SKM-1 (cell line): Measurements from ENCODE around the gene KRTAP10-7.
"Not testable (repeated sequence)": the region's sequence is repeated elsewhere in the genome, so short reads cannot be mapped to it uniquely, and the experiment has no call there.

Source experiments
- DNase-seq: peaks from one replicate; lab custom pipeline; 2025; ENCODE audit not compliant: unreplicated experiment; lab: John Stamatoyannopoulos, UW

The KRTAP10-7 gene

GRCh38 chr21:44571844-44572782 is 28.3 kb upstream of the KRTAP10-7 start:
- no peak for DNase-seq

- no peak for DNase-seq
These were observed 27.3 kb upstream of the KRTAP10-7 start for GRCh38 chr21:44572959-44573583.

- not testable (repeated sequence) for DNase-seq
These were observed 26.6 kb upstream of the KRTAP10-7 start, which contains the start of gene KRTAP10-4 for GRCh38 chr21:44573630-44574456. Gene KRTAP10-4 (plus strand): TSS chr21:44573729. CDS start chr21:44573759, 30 bp downstream.

GRCh38 chr21:44574457-44575306 is 25.7 kb upstream of the KRTAP10-7 start:
- no peak for DNase-seq

- DNase-seq, result no peak
These were observed 24.9 kb upstream of the KRTAP10-7 start for GRCh38 chr21:44575307-44576024.

DNA sequence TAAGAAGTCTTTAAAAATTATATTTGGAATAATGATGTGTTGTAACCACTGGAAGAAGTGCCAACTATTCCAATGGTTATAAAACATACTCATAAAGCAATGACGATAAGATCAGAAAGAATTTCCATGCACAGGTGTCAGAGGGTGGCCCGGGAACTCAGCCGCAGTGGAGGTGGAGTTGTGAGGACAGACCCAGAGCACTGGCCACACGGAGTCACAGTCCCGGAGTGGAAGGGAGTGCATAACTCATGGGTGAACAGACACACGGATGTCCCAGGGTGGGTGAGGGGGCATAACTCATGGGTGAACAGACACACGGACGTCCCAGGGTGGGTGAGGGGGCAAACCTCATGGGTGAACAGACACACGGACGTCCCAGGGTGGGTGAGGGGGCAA is 24.4 kb upstream of the KRTAP10-7 start:
- DNase-seq, result no peak

DNA sequence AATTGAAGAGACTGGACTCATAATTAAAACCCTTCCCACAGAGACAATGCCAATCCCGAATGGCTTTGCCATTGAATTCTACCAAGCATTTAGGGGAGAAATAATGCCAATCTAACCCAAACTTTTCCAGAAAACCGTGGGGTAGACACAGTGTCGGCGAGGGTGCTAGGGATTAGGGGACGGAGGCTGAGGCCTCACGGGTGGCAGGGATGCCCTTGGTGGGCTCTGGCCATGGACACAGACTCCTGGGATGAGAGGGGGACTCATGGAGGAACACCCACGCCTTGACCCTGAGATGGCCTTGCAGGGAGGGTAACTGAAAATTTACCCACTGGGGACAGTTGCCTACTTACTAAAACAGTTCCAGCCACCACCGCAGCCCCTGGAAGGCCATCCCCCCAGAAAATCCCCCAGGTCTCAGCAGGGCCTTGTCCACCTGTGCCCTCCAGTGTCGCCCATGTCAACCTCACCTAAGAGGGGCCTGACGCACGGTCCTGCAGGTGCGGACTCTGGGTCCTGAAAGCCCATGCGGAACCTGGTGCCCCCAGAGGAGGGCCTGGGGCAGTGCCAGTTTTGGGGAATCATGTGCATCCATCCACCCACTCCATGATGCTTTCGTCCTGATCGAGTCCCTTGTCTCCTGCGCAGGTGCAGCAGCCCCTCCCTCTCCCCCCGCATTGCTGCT is 21.9 kb upstream of the KRTAP10-7 start:
- no peak for DNase-seq

- no peak for DNase-seq
These were observed 21.2 kb upstream of the KRTAP10-7 start for GRCh38 chr21:44579056-44579832.

GRCh38 chr21:44579833-44580144 is 20.6 kb upstream of the KRTAP10-7 start:
- DNase-seq, result no peak

GRCh38 chr21:44580231-44580821 is 20.1 kb upstream of the KRTAP10-7 start, which contains the start of gene KRTAP10-5:
Gene KRTAP10-5 (minus strand): TSS chr21:44580604. CDS start chr21:44580578, 26 bp downstream.
- not testable (repeated sequence) for DNase-seq

DNA sequence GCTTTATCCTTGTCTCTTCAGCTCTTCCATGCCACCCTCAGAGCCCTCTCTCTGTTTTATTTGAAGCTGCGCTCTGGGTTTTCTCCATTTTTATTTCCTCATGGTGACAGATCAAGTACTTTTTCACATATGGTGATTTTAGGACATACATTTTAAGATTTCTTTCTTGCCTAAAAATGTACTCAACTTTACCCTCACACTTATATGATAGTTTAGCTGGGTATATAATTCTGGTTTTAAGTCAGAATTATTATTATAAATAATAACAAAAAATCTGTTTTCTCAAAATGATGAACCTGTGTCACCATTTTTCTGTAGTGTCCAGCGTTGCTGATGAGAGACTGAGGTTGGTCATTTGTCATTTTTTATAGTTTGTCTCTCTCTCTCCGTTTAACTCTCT is 19.2 kb upstream of the KRTAP10-7 start:
- DNase-seq, result no peak

- no peak for DNase-seq
These were observed 18.3 kb upstream of the KRTAP10-7 start for GRCh38 chr21:44582055-44582454.

DNA sequence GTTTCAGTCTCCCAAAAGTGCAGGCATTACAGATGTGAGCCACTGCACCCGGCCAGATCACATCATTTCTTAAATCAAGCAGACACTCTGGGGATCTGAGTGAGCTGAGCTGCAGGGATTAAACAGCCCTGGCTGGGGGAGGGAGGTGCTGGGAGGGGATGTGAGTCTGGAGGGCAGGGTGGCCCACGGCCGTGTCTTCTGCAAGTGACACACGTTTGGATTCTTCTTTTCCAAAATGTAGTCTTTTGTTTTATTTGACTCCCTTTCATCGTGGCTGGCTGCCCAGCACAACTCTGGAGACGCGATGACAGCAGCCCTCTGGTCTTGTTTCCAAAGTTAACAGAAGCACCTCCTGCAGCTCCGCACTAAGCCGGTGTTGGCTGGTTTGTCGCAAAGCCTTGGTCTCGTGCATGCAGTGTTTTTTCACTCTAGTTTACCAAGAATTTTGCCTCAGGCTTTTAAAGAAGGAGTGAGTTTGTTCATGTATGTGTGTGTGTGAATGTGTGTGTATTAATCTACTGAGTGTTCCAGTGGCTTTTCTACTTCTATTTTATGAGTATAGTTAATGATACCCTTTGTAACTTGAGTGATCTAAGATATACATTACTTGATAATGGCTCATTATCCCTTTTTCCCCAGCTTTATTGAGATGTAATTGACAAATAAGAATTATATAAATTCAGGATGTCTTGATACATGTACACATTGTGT is 17.2 kb upstream of the KRTAP10-7 start:
- DNase-seq, result no peak

GRCh38 chr21:44583800-44584147 is 16.6 kb upstream of the KRTAP10-7 start:
- no peak for DNase-seq

DNA sequence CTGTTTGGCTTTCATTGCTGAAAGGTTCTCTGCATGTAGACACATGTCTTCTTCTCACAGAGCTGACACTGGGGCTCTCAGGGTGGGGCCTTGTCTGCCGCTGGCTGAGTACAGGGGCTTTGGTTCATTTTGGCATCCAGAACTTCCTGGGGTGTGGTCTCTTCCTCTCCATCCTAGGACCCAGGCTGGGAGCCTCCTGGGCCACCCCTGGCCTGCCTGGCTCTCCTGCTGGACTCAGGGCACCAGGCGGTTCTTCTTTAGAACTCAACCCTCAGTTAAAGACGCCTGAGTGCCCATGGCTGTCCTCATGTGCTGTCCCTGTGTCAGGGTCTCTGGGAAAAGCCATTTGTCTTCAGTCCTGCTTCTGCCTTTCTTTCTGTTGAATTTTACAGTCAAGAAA is 14.5 kb upstream of the KRTAP10-7 start:
- no peak for DNase-seq

- no peak for DNase-seq
These were observed 11.3 kb upstream of the KRTAP10-7 start for GRCh38 chr21:44589094-44589493.

DNA sequence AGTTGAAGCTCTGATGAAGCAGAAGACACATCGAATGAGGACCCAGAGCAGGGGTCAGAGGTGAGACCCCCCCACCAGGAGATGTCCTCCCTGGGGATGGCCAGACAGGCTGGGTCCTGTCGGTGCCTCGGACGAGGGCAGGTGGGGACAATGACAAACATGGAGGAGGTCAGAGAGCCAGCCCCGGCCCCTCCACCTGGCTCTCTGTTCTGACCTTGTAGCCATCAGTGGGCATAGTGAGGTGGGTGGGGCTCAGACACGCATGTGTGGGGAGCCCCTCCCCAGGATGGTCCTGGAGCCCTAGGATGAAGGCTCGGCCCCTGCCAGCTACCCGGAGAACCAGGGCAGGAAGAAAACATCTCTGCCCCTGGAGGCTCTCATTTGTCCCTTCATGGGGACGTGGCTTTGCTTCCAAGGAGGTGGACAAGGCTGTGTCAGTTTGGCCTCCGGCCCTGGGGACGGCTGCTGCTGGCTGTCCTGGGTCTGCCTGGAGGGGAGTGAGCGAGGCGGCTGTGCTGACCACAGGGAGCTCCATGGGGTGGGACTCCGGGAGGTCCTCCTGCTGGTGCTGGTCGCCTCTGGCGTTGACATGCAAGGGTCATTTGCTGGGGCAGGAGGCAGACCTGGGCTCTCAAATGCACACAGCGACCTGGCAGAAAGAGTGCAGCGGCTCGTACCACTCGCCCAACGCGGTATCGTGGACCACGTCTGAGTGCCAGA is 10.7 kb upstream of the KRTAP10-7 start:
- no peak for DNase-seq
